ENCODE results near the gene VIM.
"Not testable (repeated sequence)": the region's sequence is repeated elsewhere in the genome, so short reads cannot be mapped to it uniquely, and the experiment has no call there.

Gene VIM

DNA sequence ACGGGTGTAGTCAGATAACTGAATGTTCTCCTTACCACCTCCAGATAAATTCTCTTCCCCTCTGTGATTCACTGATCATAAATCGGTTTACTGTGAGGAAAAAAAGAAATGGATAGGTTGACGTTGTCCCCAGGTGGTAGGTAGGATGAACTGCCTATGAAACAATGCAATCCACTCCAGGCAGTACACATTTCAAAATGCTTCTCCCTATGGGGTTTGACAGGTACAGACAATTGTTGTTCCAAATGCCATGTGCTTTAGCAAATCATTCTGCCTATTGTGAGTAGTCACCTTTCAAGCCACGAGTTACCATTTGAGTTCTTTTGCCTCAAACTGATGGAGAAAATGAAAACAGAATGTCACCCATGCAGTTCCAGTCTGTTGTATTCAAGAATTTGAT, 21.8 kb downstream of the VIM start:
- Histone ChIP-seq H3K4me3 (ENCODE audit: low read depth, low read length) (no peak overlapping the region), H3K27me3 (ENCODE audit: control insufficient read depth, insufficient read depth, low read length) (no peaks in the 10 kb centered on the region), H3K36me3 (ENCODE audit: control insufficient read depth, insufficient read depth, low read length) (no peaks in the 10 kb centered on the region), H3K9ac (ENCODE audit: low read depth, low read length) (no peak overlapping the region), H3K9me3 (ENCODE audit: control insufficient read depth, insufficient read depth, low read length) (peaks cover 6% of the 10 kb centered on the region), H3K4me1 (ENCODE audit: control insufficient read depth, insufficient read depth, low read length) (no peaks in the 10 kb centered on the region)

DNA sequence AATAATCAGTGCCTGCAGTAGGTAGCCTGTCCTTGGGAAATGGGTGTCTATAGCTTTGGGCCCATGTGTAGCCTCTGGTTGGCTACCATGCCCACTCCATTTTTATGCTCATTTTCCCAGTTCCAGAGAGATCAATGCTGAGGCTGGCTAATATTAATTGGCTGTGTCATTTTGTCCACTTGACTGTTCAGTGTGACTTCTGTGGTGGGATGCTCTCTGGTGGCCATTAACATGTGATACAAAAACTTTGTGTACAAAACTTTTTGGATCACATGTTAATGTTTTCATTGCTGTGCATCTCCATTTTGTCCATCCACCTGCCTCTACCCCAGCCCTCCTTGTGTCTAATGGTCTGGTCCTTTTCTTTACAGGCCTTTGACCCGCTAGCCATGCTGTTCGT, 22.7 kb downstream of the VIM start:
- H3K27me3 ChIP-seq (ENCODE audit: control insufficient read depth, insufficient read depth, low read length), result no peaks in the 10 kb centered on the region
- no peaks in the 10 kb centered on the region for H3K4me1 ChIP-seq (ENCODE audit: control insufficient read depth, insufficient read depth, low read length)
- H3K36me3 ChIP-seq (ENCODE audit: control insufficient read depth, insufficient read depth, low read length), result no peaks in the 10 kb centered on the region
- no peak overlapping the region for H3K4me3 ChIP-seq (ENCODE audit: low read depth, low read length)
- H3K9ac ChIP-seq (ENCODE audit: low read depth, low read length), result no peak overlapping the region
- peaks cover 6% of the 10 kb centered on the region for H3K9me3 ChIP-seq (ENCODE audit: control insufficient read depth, insufficient read depth, low read length)

DNA sequence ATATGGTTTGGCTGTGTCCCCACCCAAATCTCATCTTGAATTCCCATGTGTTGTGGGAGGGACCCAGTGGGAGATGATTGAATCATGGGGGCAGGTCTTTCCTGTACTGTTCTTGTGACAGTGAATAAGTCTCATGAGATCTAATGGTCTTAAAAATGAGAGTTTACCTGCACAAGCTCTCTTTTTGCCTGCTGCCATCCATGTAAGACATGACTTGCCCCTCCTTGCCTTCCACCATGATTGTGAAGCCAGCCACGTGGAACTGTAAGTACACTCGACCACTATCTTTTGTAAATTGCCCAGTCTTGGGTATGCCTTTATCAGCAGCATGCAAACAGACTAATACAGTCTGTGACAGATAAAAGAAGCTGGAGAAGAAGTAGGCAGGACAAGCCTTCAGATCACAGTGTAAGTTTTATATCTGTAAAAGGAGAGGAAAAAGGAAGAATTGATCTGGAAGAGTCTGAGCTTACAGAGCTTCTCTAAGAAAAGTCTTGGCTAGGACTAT, 26.6 kb downstream of the VIM start:
- H3K4me3 ChIP-seq (ENCODE audit: low read depth, low read length); H3K9ac ChIP-seq (ENCODE audit: low read depth, low read length); H3K36me3 ChIP-seq (ENCODE audit: control insufficient read depth, insufficient read depth, low read length); H3K27me3 ChIP-seq (ENCODE audit: control insufficient read depth, insufficient read depth, low read length); H3K4me1 ChIP-seq (ENCODE audit: control insufficient read depth, insufficient read depth, low read length); H3K9me3 ChIP-seq (ENCODE audit: control insufficient read depth, insufficient read depth, low read length): not testable (repeated sequence)

DNA sequence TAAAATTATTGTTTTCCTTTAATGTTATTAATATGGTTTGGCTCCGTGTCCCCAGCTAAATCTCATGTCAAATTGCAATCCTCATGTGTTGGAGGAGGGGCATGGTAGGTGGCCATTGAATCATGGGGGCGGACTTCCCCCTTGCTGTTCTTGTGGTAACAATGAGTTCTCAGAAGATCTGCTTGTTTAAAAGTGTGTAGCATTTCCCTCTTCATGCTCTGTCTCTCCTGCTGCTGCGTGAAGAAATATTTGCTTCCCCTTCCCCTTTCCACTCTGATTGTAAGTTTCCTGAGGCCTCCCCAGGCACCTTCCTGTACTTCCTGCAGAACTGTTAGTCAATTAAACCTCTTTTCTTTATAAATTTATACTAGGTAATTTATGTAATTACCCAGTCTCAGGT, 27.5 kb downstream of the VIM start:
- H3K4me1 ChIP-seq (ENCODE audit: control insufficient read depth, insufficient read depth, low read length), result no peaks in the 10 kb centered on the region
- H3K9ac ChIP-seq (ENCODE audit: low read depth, low read length), result no peak overlapping the region
- H3K9me3 ChIP-seq (ENCODE audit: control insufficient read depth, insufficient read depth, low read length), result no peaks in the 10 kb centered on the region
- H3K36me3 ChIP-seq (ENCODE audit: control insufficient read depth, insufficient read depth, low read length), result no peaks in the 10 kb centered on the region
- H3K4me3 ChIP-seq (ENCODE audit: low read depth, low read length), result no peak overlapping the region
- no peaks in the 10 kb centered on the region for H3K27me3 ChIP-seq (ENCODE audit: control insufficient read depth, insufficient read depth, low read length)

DNA sequence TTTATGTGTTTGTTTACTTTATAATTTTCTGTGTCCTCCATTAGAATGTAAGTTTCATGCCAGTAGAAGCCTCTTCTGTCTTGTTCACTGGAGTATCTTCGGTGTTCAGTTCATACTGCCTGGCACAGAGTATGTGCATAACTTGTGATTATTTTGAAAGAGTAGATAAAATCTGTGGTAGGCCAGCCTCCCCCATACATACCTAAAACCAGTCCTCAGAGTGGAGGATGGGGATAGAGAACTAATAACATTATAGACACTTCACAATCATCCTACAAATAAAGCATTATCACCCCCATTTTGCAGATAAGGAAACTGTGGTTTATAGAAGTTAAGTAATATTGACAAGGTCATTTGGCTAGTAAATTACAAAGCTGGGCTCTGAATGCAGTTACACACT, 28.0 kb downstream of the VIM start:
- no peaks in the 10 kb centered on the region for H3K4me1 ChIP-seq (ENCODE audit: control insufficient read depth, insufficient read depth, low read length)
- no peaks in the 10 kb centered on the region for H3K36me3 ChIP-seq (ENCODE audit: control insufficient read depth, insufficient read depth, low read length)
- H3K9ac ChIP-seq (ENCODE audit: low read depth, low read length), result no peak overlapping the region
- H3K4me3 ChIP-seq (ENCODE audit: low read depth, low read length), result no peak overlapping the region
- no peaks in the 10 kb centered on the region for H3K27me3 ChIP-seq (ENCODE audit: control insufficient read depth, insufficient read depth, low read length)
- H3K9me3 ChIP-seq (ENCODE audit: control insufficient read depth, insufficient read depth, low read length), result peaks cover under 1% of the 10 kb centered on the region

DNA sequence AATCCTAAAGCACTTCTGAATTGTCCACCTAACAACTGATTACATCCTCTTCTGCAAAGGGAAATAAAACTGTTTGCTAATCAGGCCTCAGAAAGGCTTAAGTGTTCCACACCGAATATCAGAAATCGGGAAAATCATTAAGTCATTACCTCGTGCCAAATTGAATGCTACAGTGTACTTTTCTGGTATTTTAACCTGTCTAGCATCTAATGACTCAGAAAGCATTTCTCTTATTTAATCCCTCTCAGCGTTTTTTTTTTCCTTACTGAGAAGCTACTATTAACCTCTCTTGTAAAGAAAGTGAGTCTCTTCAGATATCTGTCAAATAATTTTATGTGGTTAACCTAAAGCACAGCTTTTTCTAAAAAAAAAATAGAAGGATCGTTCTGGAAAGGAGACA, 28.6 kb downstream of the VIM start:
- H3K27me3 ChIP-seq (ENCODE audit: control insufficient read depth, insufficient read depth, low read length), result no peaks in the 10 kb centered on the region
- no peak overlapping the region for H3K4me3 ChIP-seq (ENCODE audit: low read depth, low read length)
- no peak overlapping the region for H3K9ac ChIP-seq (ENCODE audit: low read depth, low read length)
- peaks cover 6% of the 10 kb centered on the region for H3K9me3 ChIP-seq (ENCODE audit: control insufficient read depth, insufficient read depth, low read length)
- no peaks in the 10 kb centered on the region for H3K4me1 ChIP-seq (ENCODE audit: control insufficient read depth, insufficient read depth, low read length)
- H3K36me3 ChIP-seq (ENCODE audit: control insufficient read depth, insufficient read depth, low read length), result no peaks in the 10 kb centered on the region

DNA sequence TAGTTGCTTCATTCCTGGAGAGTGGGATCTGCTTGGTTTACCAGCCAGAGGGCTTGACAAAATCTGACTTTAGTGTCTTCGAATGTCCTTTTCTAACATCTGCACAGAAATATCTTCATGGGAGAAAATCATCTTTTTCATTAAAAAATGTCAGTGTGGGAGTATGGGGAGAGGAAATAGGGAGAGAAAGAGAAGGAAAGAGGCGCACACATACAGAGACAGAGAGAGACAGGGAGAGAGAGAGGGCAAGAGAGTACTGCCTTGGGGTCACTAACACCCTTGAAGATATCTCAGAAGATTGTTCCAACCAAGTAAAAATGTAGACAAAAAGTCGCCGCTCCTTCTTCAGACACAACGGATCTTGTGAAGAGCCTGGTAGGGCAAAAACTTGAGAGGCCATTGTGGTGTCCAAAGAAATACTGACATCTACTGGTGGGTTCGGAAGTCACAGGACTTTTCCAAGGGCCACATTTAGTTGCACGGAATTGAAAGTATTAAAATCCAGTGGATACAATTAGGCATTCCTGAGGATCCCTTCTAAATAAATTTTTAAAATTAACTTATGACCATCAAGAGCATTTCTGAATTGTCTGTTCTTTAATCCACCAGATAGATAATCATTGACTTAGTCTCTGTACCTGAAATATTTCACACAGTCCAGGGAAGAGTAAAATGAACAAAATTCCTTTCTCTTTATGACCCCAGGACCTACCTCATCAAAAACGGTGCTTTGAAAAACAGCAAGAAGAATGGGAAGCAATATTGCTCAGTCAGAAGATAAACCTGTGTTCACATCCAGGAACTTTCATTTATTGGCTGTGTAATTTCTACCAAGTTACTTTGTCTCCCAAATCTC, 29.7 kb downstream of the VIM start:
- H3K4me3 ChIP-seq (ENCODE audit: low read depth, low read length), result no peak overlapping the region
- no peak overlapping the region for H3K9ac ChIP-seq (ENCODE audit: low read depth, low read length)
- H3K36me3 ChIP-seq (ENCODE audit: control insufficient read depth, insufficient read depth, low read length), result no peaks in the 10 kb centered on the region
- peaks cover 11% of the 10 kb centered on the region for H3K9me3 ChIP-seq (ENCODE audit: control insufficient read depth, insufficient read depth, low read length)
- H3K27me3 ChIP-seq (ENCODE audit: control insufficient read depth, insufficient read depth, low read length), result no peaks in the 10 kb centered on the region
- no peaks in the 10 kb centered on the region for H3K4me1 ChIP-seq (ENCODE audit: control insufficient read depth, insufficient read depth, low read length)

DNA sequence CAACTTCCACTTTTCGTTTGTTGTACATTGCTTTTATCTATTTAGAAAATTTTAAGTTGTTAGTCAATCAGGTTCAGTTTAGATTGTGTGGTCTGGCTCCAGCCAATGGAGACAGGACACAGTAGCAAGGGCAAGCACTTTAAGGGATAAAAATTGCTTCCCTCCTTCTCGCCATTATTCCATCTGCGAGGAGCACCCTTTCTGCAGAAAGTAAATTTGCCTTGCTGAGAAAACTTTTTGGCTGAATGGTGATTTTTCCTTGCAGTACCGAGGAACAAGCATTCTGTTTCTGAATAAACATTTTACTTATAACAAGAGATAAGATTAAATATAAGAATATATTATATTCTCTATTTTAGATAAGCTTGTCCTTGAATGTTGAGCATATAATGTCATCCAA, 34.5 kb downstream of the VIM start:
- no peaks in the 10 kb centered on the region for H3K4me1 ChIP-seq (ENCODE audit: control insufficient read depth, insufficient read depth, low read length)
- H3K9me3 ChIP-seq (ENCODE audit: control insufficient read depth, insufficient read depth, low read length), result peaks cover 15% of the 10 kb centered on the region
- H3K9ac ChIP-seq (ENCODE audit: low read depth, low read length), result no peak overlapping the region
- H3K4me3 ChIP-seq (ENCODE audit: low read depth, low read length), result no peak overlapping the region
- H3K36me3 ChIP-seq (ENCODE audit: control insufficient read depth, insufficient read depth, low read length), result no peaks in the 10 kb centered on the region
- no peaks in the 10 kb centered on the region for H3K27me3 ChIP-seq (ENCODE audit: control insufficient read depth, insufficient read depth, low read length)

DNA sequence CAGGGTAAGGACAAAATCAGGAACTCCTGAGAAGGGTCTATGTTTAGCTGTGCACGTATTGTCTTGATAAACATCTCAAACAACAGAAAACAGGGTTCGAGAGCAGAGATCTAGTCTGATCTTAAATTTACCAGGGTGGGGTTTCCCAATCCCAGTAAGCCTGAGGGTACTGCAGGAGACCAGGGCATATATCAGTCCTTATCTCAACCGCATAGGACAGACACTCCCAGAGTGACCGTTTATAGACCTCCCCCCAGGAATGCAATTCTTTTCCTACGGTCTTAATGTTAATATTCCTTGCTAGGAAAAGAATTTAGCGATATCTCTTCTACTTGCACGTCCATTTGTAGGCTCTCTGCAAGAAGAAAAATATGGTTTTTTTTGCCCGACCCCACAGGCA, 35.5 kb downstream of the VIM start:
- no peak overlapping the region for H3K9ac ChIP-seq (ENCODE audit: low read depth, low read length)
- H3K36me3 ChIP-seq (ENCODE audit: control insufficient read depth, insufficient read depth, low read length), result no peaks in the 10 kb centered on the region
- H3K9me3 ChIP-seq (ENCODE audit: control insufficient read depth, insufficient read depth, low read length), result peaks cover 15% of the 10 kb centered on the region
- no peaks in the 10 kb centered on the region for H3K27me3 ChIP-seq (ENCODE audit: control insufficient read depth, insufficient read depth, low read length)
- no peak overlapping the region for H3K4me3 ChIP-seq (ENCODE audit: low read depth, low read length)
- H3K4me1 ChIP-seq (ENCODE audit: control insufficient read depth, insufficient read depth, low read length), result no peaks in the 10 kb centered on the region

DNA sequence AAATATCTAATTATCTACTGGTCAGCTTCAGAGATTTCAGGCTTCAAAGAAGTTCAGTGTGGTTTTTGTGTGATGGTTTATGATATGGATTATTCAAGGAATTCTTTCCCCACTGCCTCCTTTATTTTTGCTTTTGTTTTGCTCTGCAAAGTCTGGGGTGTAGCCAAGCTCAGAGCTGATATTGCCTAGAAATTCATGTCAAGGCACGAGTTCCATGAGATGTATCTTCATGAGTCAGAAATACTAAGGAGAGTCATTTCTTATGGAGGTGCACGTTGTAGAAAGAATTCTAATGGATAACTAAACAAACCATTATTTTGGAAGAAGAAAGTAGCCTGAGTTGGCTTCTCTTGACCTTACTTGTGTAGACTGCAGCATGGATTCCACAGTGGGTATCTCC, 37.4 kb downstream of the VIM start:
- Histone ChIP-seq H3K9me3 (ENCODE audit: control insufficient read depth, insufficient read depth, low read length) (peaks cover 15% of the 10 kb centered on the region), H3K27me3 (ENCODE audit: control insufficient read depth, insufficient read depth, low read length) (no peaks in the 10 kb centered on the region), H3K9ac (ENCODE audit: low read depth, low read length) (no peak overlapping the region), H3K4me3 (ENCODE audit: low read depth, low read length) (no peak overlapping the region), H3K36me3 (ENCODE audit: control insufficient read depth, insufficient read depth, low read length) (no peaks in the 10 kb centered on the region), H3K4me1 (ENCODE audit: control insufficient read depth, insufficient read depth, low read length) (no peaks in the 10 kb centered on the region)

DNA sequence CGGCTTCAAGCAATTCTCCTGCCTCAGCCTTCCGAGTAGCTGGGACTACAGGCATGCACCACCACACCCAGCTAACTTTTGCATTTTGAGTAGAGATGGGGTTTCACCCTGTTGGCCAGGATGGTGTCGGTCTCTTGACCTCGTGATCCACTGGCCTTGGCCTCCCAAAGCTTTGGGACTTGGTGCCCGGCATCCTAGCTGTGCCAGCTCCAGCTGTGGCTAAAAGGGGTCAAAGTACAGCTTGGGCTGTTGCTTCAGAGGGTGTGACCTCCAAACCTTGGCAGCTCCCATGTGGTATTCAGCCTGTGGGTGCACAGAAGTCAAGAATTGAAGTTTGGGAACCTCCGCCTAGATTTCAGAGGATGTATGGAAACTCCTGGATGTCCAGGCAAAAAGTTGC, 38.5 kb downstream of the VIM start:
- H3K4me1 ChIP-seq (ENCODE audit: control insufficient read depth, insufficient read depth, low read length); H3K4me3 ChIP-seq (ENCODE audit: low read depth, low read length); H3K27me3 ChIP-seq (ENCODE audit: control insufficient read depth, insufficient read depth, low read length); H3K9me3 ChIP-seq (ENCODE audit: control insufficient read depth, insufficient read depth, low read length); H3K9ac ChIP-seq (ENCODE audit: low read depth, low read length); H3K36me3 ChIP-seq (ENCODE audit: control insufficient read depth, insufficient read depth, low read length): not testable (repeated sequence)

DNA sequence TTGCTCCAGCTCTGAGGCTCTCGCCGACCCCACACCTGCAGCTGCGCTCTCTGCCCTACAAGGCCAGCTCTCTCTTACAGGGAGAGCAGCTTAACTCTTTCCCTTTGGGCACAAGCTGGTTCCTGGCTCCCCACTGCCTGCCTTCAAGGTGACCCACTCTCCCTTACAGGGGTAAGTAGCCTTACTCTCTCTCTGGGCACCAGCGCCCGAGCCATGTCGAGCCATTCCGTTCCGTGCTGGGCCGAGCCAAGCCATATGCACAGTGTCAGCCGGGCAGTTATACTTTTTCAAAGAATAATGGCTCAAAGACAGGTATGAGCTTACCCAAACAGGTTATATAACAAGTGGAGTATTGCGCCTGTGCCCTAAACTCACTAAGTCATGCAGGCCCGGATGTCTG, 44.6 kb downstream of the VIM start:
- no peaks in the 10 kb centered on the region for H3K4me1 ChIP-seq (ENCODE audit: control insufficient read depth, insufficient read depth, low read length)
- no peaks in the 10 kb centered on the region for H3K36me3 ChIP-seq (ENCODE audit: control insufficient read depth, insufficient read depth, low read length)
- H3K4me3 ChIP-seq (ENCODE audit: low read depth, low read length), result no peak overlapping the region
- no peaks in the 10 kb centered on the region for H3K27me3 ChIP-seq (ENCODE audit: control insufficient read depth, insufficient read depth, low read length)
- H3K9me3 ChIP-seq (ENCODE audit: control insufficient read depth, insufficient read depth, low read length), result no peaks in the 10 kb centered on the region
- H3K9ac ChIP-seq (ENCODE audit: low read depth, low read length), result no peak overlapping the region
